ENCODE results near the gene BRINP3. TPM values are rescaled to one million over a fixed set of nuclear protein-coding genes. Genes with fewer than 3 reads are reported as not detected.

The BRINP3 gene
- total RNA-seq, 1 experiment from 2014 or later = not detected

DNA sequence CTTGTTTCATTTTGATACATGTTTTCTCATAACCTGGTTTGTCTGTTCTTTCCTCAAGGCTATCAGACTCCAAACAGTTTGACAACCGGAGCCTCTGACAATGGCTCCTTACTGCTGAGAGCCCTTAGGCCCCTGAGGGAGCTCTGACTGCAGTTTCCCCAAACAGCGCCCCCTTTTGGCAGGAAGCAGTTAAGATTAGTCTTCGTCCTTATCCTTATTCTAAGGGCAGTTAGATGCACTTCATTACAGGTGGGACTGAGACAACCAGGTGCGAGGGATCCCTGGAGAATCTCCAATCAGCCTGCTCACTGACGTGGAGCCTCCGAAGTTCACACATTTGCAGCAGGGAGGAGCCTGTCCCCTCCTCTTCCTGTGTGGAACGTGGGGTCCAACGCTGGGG lies 393.1 kb downstream of the BRINP3 start:
- Histone ChIP-seq H3K4me1 (ENCODE audit: insufficient read depth, low read length, poor library complexity, severe bottlenecking) (no peaks in the 10 kb centered on the region), H3K36me3 (ENCODE audit: insufficient read depth, low read length, poor library complexity, severe bottlenecking) (no peaks in the 10 kb centered on the region), H3K4me3 (ENCODE audit: low read depth, low read length, poor library complexity, severe bottlenecking) (no peak overlapping the region), H3K27ac (ENCODE audit: low read depth, low read length, poor library complexity, severe bottlenecking) (no peak overlapping the region), H3K9me3 (ENCODE audit: low read depth, low read length, poor library complexity, severe bottlenecking) (no peaks in the 10 kb centered on the region), H3K27me3 (replicated peaks; ENCODE audit: insufficient read depth, low read depth, low read length, poor library complexity) (no peaks in the 10 kb centered on the region)
- ChIA-PET CTCF (no interaction called here), POLR2A (ENCODE audit: low non-redundant PET) (no interaction called here)
- intact Hi-C loops (cut with micrococcal nuclease; ENCODE audit: unreplicated experiment) = no loop called here
- DNase-seq (ENCODE audit: low spot score) = peak; percentile 35
- TF ChIP-seq EZH2 (IDR thresholded peaks at IDR 0.05; ENCODE audit: borderline replicate concordance, low read depth, low read length, poor library complexity, severe bottlenecking) = no peak
- TF ChIP-seq, protein P1, sequence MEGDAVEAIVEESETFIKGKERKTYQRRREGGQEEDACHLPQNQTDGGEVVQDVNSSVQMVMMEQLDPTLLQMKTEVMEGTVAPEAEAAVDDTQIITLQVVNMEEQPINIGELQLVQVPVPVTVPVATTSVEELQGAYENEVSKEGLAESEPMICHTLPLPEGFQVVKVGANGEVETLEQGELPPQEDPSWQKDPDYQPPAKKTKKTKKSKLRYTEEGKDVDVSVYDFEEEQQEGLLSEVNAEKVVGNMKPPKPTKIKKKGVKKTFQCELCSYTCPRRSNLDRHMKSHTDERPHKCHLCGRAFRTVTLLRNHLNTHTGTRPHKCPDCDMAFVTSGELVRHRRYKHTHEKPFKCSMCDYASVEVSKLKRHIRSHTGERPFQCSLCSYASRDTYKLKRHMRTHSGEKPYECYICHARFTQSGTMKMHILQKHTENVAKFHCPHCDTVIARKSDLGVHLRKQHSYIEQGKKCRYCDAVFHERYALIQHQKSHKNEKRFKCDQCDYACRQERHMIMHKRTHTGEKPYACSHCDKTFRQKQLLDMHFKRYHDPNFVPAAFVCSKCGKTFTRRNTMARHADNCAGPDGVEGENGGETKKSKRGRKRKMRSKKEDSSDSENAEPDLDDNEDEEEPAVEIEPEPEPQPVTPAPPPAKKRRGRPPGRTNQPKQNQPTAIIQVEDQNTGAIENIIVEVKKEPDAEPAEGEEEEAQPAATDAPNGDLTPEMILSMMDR (conservative IDR thresholded peaks at IDR 0.05; ENCODE audit: low read depth, low read length) = peak; percentile 60
- BruUV-seq (replicated peaks) = no TSS peak

DNA sequence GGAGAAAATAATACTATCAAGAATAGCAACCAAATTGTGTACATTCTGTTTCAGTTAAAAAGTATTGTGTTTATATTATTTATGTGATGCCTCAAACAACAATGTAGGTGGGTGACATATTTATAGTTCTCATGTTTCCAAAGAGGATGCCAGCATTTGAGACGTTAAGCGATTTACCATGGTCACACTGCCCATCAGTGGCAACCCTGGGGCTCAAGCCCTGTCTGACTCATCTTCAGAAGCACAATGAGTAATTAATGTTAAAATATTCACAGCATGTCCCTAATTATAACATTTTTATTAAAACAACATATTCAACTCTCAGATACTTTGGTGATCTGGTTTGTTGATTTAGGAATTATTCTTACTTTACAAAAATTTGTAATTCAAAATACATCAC lies 409.4 kb downstream of the BRINP3 start:
- Histone ChIP-seq H3K9me3 (ENCODE audit: low read depth, low read length, poor library complexity, severe bottlenecking) (no peaks in the 10 kb centered on the region), H3K4me1 (ENCODE audit: insufficient read depth, low read length, poor library complexity, severe bottlenecking) (no peaks in the 10 kb centered on the region), H3K36me3 (ENCODE audit: insufficient read depth, low read length, poor library complexity, severe bottlenecking) (no peaks in the 10 kb centered on the region), H3K27ac (ENCODE audit: low read depth, low read length, poor library complexity, severe bottlenecking) (no peak overlapping the region), H3K4me3 (ENCODE audit: low read depth, low read length, poor library complexity, severe bottlenecking) (no peak overlapping the region), H3K27me3 (replicated peaks; ENCODE audit: insufficient read depth, low read depth, low read length, poor library complexity) (no peaks in the 10 kb centered on the region)
- DNase-seq (ENCODE audit: low spot score) = no peak
- CTCF ChIA-PET = no interaction called here
- intact Hi-C loops (cut with micrococcal nuclease; ENCODE audit: unreplicated experiment) = no loop called here
- no TSS peak for BruUV-seq (replicated peaks)
- no peak for TF ChIP-seq EZH2 (IDR thresholded peaks at IDR 0.05; ENCODE audit: borderline replicate concordance, low read depth, low read length, poor library complexity, severe bottlenecking)
- TF ChIP-seq, protein P1 (conservative IDR thresholded peaks at IDR 0.05; ENCODE audit: low read depth, low read length) = no peak
- POLR2A ChIA-PET (ENCODE audit: low non-redundant PET) = no interaction called here

DNA sequence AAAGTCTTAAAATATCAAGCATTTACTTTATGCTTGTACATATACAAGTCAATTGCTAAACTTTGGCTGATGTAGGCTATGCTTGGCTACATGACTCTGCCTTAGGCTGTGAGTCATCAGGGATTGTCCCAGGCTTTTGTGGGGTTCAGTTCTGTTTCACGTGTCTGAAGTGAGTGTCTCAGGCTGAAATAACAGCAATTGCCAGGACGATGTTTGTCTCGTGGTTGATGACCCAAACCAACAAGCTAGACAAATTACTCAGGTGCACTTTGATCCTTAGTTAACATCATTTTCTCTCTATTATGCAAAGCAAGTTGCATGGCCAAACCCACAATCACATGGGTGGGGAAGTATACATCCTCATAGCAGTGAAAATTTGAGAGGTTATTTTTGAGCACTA lies 410.1 kb downstream of the BRINP3 start:
- DNase-seq (ENCODE audit: low spot score) = no peak
- Histone ChIP-seq H3K27ac (ENCODE audit: low read depth, low read length, poor library complexity, severe bottlenecking) (no peak overlapping the region), H3K9me3 (ENCODE audit: low read depth, low read length, poor library complexity, severe bottlenecking) (no peaks in the 10 kb centered on the region), H3K36me3 (ENCODE audit: insufficient read depth, low read length, poor library complexity, severe bottlenecking) (no peaks in the 10 kb centered on the region), H3K4me1 (ENCODE audit: insufficient read depth, low read length, poor library complexity, severe bottlenecking) (no peaks in the 10 kb centered on the region), H3K4me3 (ENCODE audit: low read depth, low read length, poor library complexity, severe bottlenecking) (no peak overlapping the region), H3K27me3 (replicated peaks; ENCODE audit: insufficient read depth, low read depth, low read length, poor library complexity) (no peaks in the 10 kb centered on the region)
- intact Hi-C loops (cut with micrococcal nuclease; ENCODE audit: unreplicated experiment) = no loop called here
- ChIA-PET CTCF (no interaction called here), POLR2A (ENCODE audit: low non-redundant PET) (no interaction called here)
- TF ChIP-seq, protein P1 (conservative IDR thresholded peaks at IDR 0.05; ENCODE audit: low read depth, low read length) = no peak
- no peak for TF ChIP-seq EZH2 (IDR thresholded peaks at IDR 0.05; ENCODE audit: borderline replicate concordance, low read depth, low read length, poor library complexity, severe bottlenecking)
- no TSS peak for BruUV-seq (replicated peaks)
